Fibroblast of villous mesenchyme (primary cell): ENCODE results near the gene NTNG2. TPM values are rescaled to one million over a fixed set of nuclear protein-coding genes. Genes with fewer than 3 reads are reported as not detected.

Experiments used
- DNase-seq: peaks from one replicate; pipeline ENCODE4 v3.0.0-alpha.2; 2010; ENCODE audit warnings: low read depth
- H3K4me3 ChIP-seq: 2 replicates; pipeline ENCODE4 v1.5.1; 2011; ENCODE audit warnings: low read depth, mild to moderate bottlenecking, low read length
- CTCF ChIP-seq: IDR thresholded peaks from 2 replicates; pipeline ENCODE4 v1.5.1; 2012; ENCODE audit warnings: low read depth, mild to moderate bottlenecking, low read length; ENCODE audit not compliant: insufficient read depth
- total RNA-seq: library from RNA; depleted of rRNA; stranded (reverse); fragments of >200 nt; gene quantifications from 2 replicates; pipeline ENCODE4 v1.2.3, GENCODE V29; 2012

The NTNG2 gene
- total RNA-seq, 1 donor = 0.86 TPM

- TF ChIP-seq CTCF = no peak
- DNase-seq = no peak
- no peak overlapping the region for H3K4me3 ChIP-seq
Observed at GRCh38 chr9:132283165-132283564, 121.3 kb downstream of the NTNG2 start.

GRCh38 chr9:132283863-132284262 lies 122.0 kb downstream of the NTNG2 start:
- no peak for DNase-seq
- no peak overlapping the region for H3K4me3 ChIP-seq
- TF ChIP-seq CTCF = no peak

- DNase-seq = no peak
- no peak overlapping the region for H3K4me3 ChIP-seq
- TF ChIP-seq CTCF = no peak
Observed at GRCh38 chr9:132287256-132287760, 125.5 kb downstream of the NTNG2 start.

- TF ChIP-seq CTCF = no peak
- H3K4me3 ChIP-seq = no peak overlapping the region
- DNase-seq = peak; percentile 58
Observed at GRCh38 chr9:132288361-132288760, 126.5 kb downstream of the NTNG2 start.

GRCh38 chr9:132288966-132289365 lies 127.1 kb downstream of the NTNG2 start:
- TF ChIP-seq CTCF = no peak
- peak; percentile 63 for DNase-seq
- H3K4me3 ChIP-seq = no peak overlapping the region

GRCh38 chr9:132293145-132293721 lies 131.4 kb downstream of the NTNG2 start:
- no peak for DNase-seq
- no peak for TF ChIP-seq CTCF
- no peak overlapping the region for H3K4me3 ChIP-seq

Other genes with a start within 250 kb of the NTNG2 start
- gene MED27, start 82.2 kb upstream of the NTNG2 start, total RNA-seq = 19.0 and 23.2 TPM in 2 replicates
- gene SETX, start 192.9 kb downstream of the NTNG2 start, total RNA-seq = 77.6 and 89.8 TPM in 2 replicates
- 5.2 and 6.9 TPM in 2 replicates for gene TTF1, start 244.8 kb downstream of the NTNG2 start, total RNA-seq
- gene CFAP77, start 248.2 kb downstream of the NTNG2 start, total RNA-seq = under 0.01 TPM in 1 of 2 replicates, not detected in the other